Activated naive CD8-positive, alpha-beta T cell treated with anti-CD3 and anti-CD28 coated beads for 36 hours (primary cell): ENCODE measurements around the gene RAB29. TPM values are rescaled to one million over a fixed set of nuclear protein-coding genes. Genes with fewer than 3 reads are reported as not detected.
"Not testable (repeated sequence)": the region's sequence is repeated elsewhere in the genome, so short reads cannot be mapped to it uniquely, and the experiment has no call there.

Experiments used
- DNase-seq: peaks from one replicate; pipeline ENCODE4 v3.0.0; 2021
- H3K27ac Mint-ChIP-seq: one replicate; pipeline ENCODE4 v1.8.0; 2022; ENCODE audit warnings: mild to moderate bottlenecking, moderate library complexity, mixed read lengths
- H3K27me3 Mint-ChIP-seq: one replicate; pipeline ENCODE4 v1.8.0; 2022; ENCODE audit warnings: mild to moderate bottlenecking, mixed read lengths
- H3K36me3 Mint-ChIP-seq: one replicate; pipeline ENCODE4 v1.8.0; 2021; ENCODE audit warnings: mild to moderate bottlenecking, mixed read lengths
- H3K4me1 Mint-ChIP-seq: one replicate; pipeline ENCODE4 v1.8.0; 2021; ENCODE audit warnings: mixed read lengths
- H3K4me3 Mint-ChIP-seq: one replicate; pipeline ENCODE4 v1.8.0; 2022; ENCODE audit warnings: mild to moderate bottlenecking, moderate library complexity, mixed read lengths
- H3K9me3 Mint-ChIP-seq: one replicate; pipeline ENCODE4 v1.8.0; 2022; ENCODE audit warnings: mixed read lengths
- total RNA-seq, 2 experiments: library from RNA; stranded (reverse); gene quantifications; one replicate each; pipeline ENCODE4 v1.2.3, GENCODE V29; 2021

RAB29 gene
- total RNA-seq, 2 experiments from 2014 or later = 31.0 to 31.7 TPM

DNA sequence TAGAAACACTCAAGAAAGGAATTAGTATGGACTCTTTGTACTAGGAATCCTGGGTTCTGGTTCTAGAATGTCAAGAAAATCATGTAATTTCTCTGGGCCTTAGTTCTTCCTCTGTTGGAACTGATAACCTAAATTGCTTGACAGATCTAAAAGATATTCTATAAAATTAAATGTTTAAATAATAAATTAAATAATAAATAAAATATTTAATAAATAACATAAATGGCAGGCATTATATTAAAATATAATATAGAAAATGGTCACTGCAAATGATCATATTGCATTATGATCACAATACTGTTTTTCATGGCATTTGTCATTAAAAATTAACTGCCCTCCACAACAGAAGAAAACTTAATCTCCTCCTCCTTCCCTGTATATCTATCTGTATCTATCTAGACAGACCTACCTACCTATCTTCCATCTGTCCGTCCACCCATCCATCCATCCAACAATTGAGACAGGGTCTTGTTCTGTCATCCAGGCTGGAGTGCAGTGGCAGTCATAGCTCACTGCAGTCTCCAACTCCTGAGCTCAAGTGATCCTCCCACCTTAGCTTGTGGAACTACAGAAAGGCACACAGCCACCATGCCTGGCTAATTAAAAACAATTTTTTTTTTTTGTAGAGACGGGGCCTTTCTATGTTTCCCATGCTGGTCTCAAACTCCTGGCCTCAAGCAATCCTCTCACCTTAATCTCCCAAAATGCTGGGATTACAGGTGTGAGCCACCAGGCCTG is 41.7 kb downstream of the RAB29 start:
- H3K27me3 Mint-ChIP-seq = no peaks in the 10 kb centered on the region
- peaks cover 35% of the 10 kb centered on the region for H3K4me1 Mint-ChIP-seq
- no peak for DNase-seq
- peaks cover 26% of the 10 kb centered on the region for H3K36me3 Mint-ChIP-seq
- no peaks in the 10 kb centered on the region for H3K9me3 Mint-ChIP-seq
- no peak overlapping the region for H3K4me3 Mint-ChIP-seq
- no peak overlapping the region for H3K27ac Mint-ChIP-seq

- H3K27me3 Mint-ChIP-seq = no peaks in the 10 kb centered on the region
- H3K4me1 Mint-ChIP-seq = peaks cover 24% of the 10 kb centered on the region
- no peak for DNase-seq
- H3K9me3 Mint-ChIP-seq = no peaks in the 10 kb centered on the region
- H3K36me3 Mint-ChIP-seq = peaks cover 21% of the 10 kb centered on the region
- H3K27ac Mint-ChIP-seq = no peak overlapping the region
- no peak overlapping the region for H3K4me3 Mint-ChIP-seq
Measured at GRCh38 chr1:205729945-205730610, 45.2 kb downstream of the RAB29 start.

- Mint-ChIP-seq H3K36me3 (peaks cover 25% of the 10 kb centered on the region), H3K27ac (no peak overlapping the region), H3K9me3 (no peaks in the 10 kb centered on the region), H3K4me3 (no peak overlapping the region), H3K4me1 (peaks cover 18% of the 10 kb centered on the region), H3K27me3 (no peaks in the 10 kb centered on the region)
- no peak for DNase-seq
Measured at GRCh38 chr1:205726619-205727125, 48.6 kb downstream of the RAB29 start.

- Mint-ChIP-seq H3K4me1 (peaks cover 16% of the 10 kb centered on the region), H3K36me3 (peaks cover 31% of the 10 kb centered on the region), H3K27me3 (no peaks in the 10 kb centered on the region), H3K4me3 (no peak overlapping the region), H3K27ac (no peak overlapping the region), H3K9me3 (no peaks in the 10 kb centered on the region)
- DNase-seq = no peak
Measured at GRCh38 chr1:205725514-205725913, 49.8 kb downstream of the RAB29 start.

- peaks cover 31% of the 10 kb centered on the region for H3K4me1 Mint-ChIP-seq
- not testable (repeated sequence) for H3K27me3 Mint-ChIP-seq, H3K9me3 Mint-ChIP-seq, H3K4me3 Mint-ChIP-seq, DNase-seq
- H3K36me3 Mint-ChIP-seq = peaks cover 47% of the 10 kb centered on the region
- peak overlapping the region; percentile 57 for H3K27ac Mint-ChIP-seq
Measured at GRCh38 chr1:205720740-205721139, 54.5 kb downstream of the RAB29 start.

- H3K4me3 Mint-ChIP-seq = no peak overlapping the region
- peak overlapping the region; percentile 64 for H3K27ac Mint-ChIP-seq
- no peaks in the 10 kb centered on the region for H3K27me3 Mint-ChIP-seq
- no peak for DNase-seq
- H3K36me3 Mint-ChIP-seq = peaks cover 54% of the 10 kb centered on the region
- peaks cover 34% of the 10 kb centered on the region for H3K4me1 Mint-ChIP-seq
- H3K9me3 Mint-ChIP-seq = no peaks in the 10 kb centered on the region
Measured at GRCh38 chr1:205719762-205720161, 55.5 kb downstream of the RAB29 start.

GRCh38 chr1:205719015-205719414 is 56.3 kb downstream of the RAB29 start:
- Mint-ChIP-seq H3K4me3 (no peak overlapping the region), H3K9me3 (no peaks in the 10 kb centered on the region), H3K27ac (peak overlapping the region; percentile 43), H3K36me3 (peaks cover 54% of the 10 kb centered on the region), H3K27me3 (no peaks in the 10 kb centered on the region), H3K4me1 (peaks cover 35% of the 10 kb centered on the region)
- no peak for DNase-seq

Other genes with a start within 250 kb of the RAB29 start
- gene ELK4, start 143.5 kb downstream of the RAB29 start, total RNA-seq = 10 to 100 TPM; 71.0 to 76.9 TPM
- under 1 TPM; 0.44 to 0.45 TPM for gene SLC45A3, start 95.0 kb downstream of the RAB29 start, total RNA-seq
- 100 to 1,000 TPM; 174 TPM for gene NUCKS1, start 25.3 kb downstream of the RAB29 start, total RNA-seq
- gene SLC41A1, start 37.7 kb upstream of the RAB29 start, total RNA-seq = 10 to 100 TPM; 31.5 to 31.6 TPM
- gene PM20D1, start 74.7 kb upstream of the RAB29 start, total RNA-seq = under 1 TPM; 0.20 to 0.25 TPM
- not detected for gene SLC26A9, start 168.0 kb upstream of the RAB29 start, total RNA-seq
- not detected for gene RAB7B, start 227.9 kb upstream of the RAB29 start, total RNA-seq
- not detected for gene CTSE, start 248.4 kb upstream of the RAB29 start, total RNA-seq